ENCODE results near the gene GRAMD1C. TPM values are rescaled to one million over a fixed set of nuclear protein-coding genes. Genes with fewer than 3 reads are reported as not detected.
A peak's percentile ranks its signal among the peaks of the same experiment; 100 is the strongest.

GRAMD1C gene
- total RNA-seq, result 0.76 TPM
- 8.6 TPM for polyA plus RNA-seq
- long read RNA-seq, donor 1, result 0 reads
- long read RNA-seq, donor 2, result 0 reads
- long read RNA-seq, donor 3, result 0 reads
- long read RNA-seq, donor 4, result 0 reads
- long read RNA-seq, donor 5, result 0 reads
- long read RNA-seq, donor 6, result 0 reads
- long read RNA-seq, donor 7, result 0 reads
- long read RNA-seq, donor 8, result 0 reads
- long read RNA-seq, donor 9, result 0 reads
- long read RNA-seq, donor 10, result 0 reads

- Histone ChIP-seq H3K27me3 (ENCODE audit: control insufficient read depth in 2 of 2, insufficient read depth in 1 of 2, low read length in 1 of 2) (no peaks in the 10 kb centered on the region), H3K27ac (ENCODE audit: low read depth in 1 of 2, low read length in 1 of 2) (no peak within 1 kb of the TSS), H3K9me3 (ENCODE audit: control insufficient read depth in 2 of 2, insufficient read depth in 1 of 2, low read length in 1 of 2) (no peaks in the 10 kb centered on the region), H3K4me1 (ENCODE audit: control insufficient read depth in 2 of 2, insufficient read depth in 2 of 2, low read length in 2 of 2) (peaks cover 5 to 7% of the 10 kb centered on the region in 2 donors), H3K36me3 (ENCODE audit: control insufficient read depth in 2 of 2, insufficient read depth in 2 of 2, low read length in 1 of 2) (no peaks in the 10 kb centered on the region), H3K4me3 (ENCODE audit: low read length in 2 of 2) (peak within 1 kb of the TSS; percentile 51 to 60)
- WGBS, result under 1% methylated on average over 48 of the region's 48 CpGs
- DNase-seq (ENCODE audit: low read depth in 6 of 9, low spot score in 9 of 9), result peak; percentile 55 to 91 (median 83)
These were observed at the start of gene GRAMD1C for GRCh38 chr3:113838631-113839209. Gene GRAMD1C, plus strand, starts transcription at chr3:113838788. Its CDS starts 122 bp downstream, at chr3:113838910.

DNA sequence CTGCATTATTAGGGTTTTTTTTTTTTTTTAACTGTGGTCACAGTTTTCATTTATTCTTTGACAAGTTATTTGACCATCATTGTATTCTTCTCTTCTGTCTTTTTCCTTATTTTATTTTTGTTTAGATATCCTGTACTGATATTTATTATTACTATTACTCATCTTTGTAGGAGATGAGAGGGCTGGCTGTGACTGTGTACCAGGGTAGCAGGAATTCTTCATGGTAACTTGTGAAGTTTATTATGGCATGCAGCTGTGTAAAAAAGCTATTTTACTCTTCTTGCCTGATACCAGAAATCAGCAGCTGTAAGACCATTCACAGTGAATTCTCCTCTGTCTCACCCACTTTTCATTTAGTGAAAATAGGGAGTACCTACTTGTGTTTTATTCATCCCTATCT, 47.2 kb upstream of the GRAMD1C start:
- H3K36me3 ChIP-seq (ENCODE audit: control insufficient read depth in 2 of 2, insufficient read depth in 2 of 2, low read length in 1 of 2), result peaks cover 21 to 35% of the 10 kb centered on the region in 2 donors
- no peaks in the 10 kb centered on the region for H3K4me1 ChIP-seq (ENCODE audit: control insufficient read depth in 2 of 2, insufficient read depth in 2 of 2, low read length in 2 of 2)
- H3K4me3 ChIP-seq (ENCODE audit: low read length in 2 of 2), result no peak overlapping the region
- no peaks in the 10 kb centered on the region for H3K27me3 ChIP-seq (ENCODE audit: control insufficient read depth in 2 of 2, insufficient read depth in 1 of 2, low read length in 1 of 2)
- H3K27ac ChIP-seq (ENCODE audit: low read depth in 1 of 2, low read length in 1 of 2), result no peak overlapping the region
- DNase-seq (ENCODE audit: low read depth in 6 of 9, low spot score in 9 of 9), result no peak
- H3K9me3 ChIP-seq (ENCODE audit: control insufficient read depth in 2 of 2, insufficient read depth in 1 of 2, low read length in 1 of 2), result no peaks in the 10 kb centered on the region

DNA sequence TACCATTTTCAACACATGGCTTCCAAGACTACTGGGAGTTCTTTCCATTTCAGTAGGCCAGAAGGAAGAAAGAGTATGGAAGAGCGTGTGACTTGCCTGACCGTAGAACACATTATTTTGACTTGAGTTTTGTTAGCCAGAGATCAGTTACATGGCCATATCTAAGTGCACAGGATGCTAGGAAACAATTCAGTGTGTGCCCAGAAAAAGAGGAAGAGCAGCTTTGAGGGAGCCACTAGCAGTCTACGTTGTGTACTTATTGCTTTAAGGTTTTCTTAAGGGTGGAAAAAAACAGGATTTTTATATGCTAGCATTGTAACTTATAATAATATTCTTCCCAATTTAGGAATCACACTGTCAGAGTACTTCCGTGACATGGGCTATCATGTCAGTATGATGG, 44.1 kb upstream of the GRAMD1C start:
- Histone ChIP-seq H3K27ac (ENCODE audit: low read depth in 1 of 2, low read length in 1 of 2) (no peak overlapping the region), H3K4me3 (ENCODE audit: low read length in 2 of 2) (no peak overlapping the region), H3K27me3 (ENCODE audit: control insufficient read depth in 2 of 2, insufficient read depth in 1 of 2, low read length in 1 of 2) (no peaks in the 10 kb centered on the region), H3K4me1 (ENCODE audit: control insufficient read depth in 2 of 2, insufficient read depth in 2 of 2, low read length in 2 of 2) (no peaks in the 10 kb centered on the region), H3K9me3 (ENCODE audit: control insufficient read depth in 2 of 2, insufficient read depth in 1 of 2, low read length in 1 of 2) (no peaks in the 10 kb centered on the region), H3K36me3 (ENCODE audit: control insufficient read depth in 2 of 2, insufficient read depth in 2 of 2, low read length in 1 of 2) (peaks cover 17 to 20% of the 10 kb centered on the region in 2 donors)
- 91% methylated on average over 4 of the region's 4 CpGs for WGBS
- no peak for DNase-seq (ENCODE audit: low read depth in 6 of 9, low spot score in 9 of 9)

- H3K27ac ChIP-seq (ENCODE audit: low read depth in 1 of 2, low read length in 1 of 2), result no peak overlapping the region
- no peak overlapping the region for H3K4me3 ChIP-seq (ENCODE audit: low read length in 2 of 2)
- H3K27me3 ChIP-seq (ENCODE audit: control insufficient read depth in 2 of 2, insufficient read depth in 1 of 2, low read length in 1 of 2), result no peaks in the 10 kb centered on the region
- H3K9me3 ChIP-seq (ENCODE audit: control insufficient read depth in 2 of 2, insufficient read depth in 1 of 2, low read length in 1 of 2), result no peaks in the 10 kb centered on the region
- WGBS, result 99% methylated on average over 4 of the region's 4 CpGs
- H3K4me1 ChIP-seq (ENCODE audit: control insufficient read depth in 2 of 2, insufficient read depth in 2 of 2, low read length in 2 of 2), result no peaks in the 10 kb centered on the region
- H3K36me3 ChIP-seq (ENCODE audit: control insufficient read depth in 2 of 2, insufficient read depth in 2 of 2, low read length in 1 of 2), result peaks cover 16 to 22% of the 10 kb centered on the region in 2 donors
- no peak for DNase-seq (ENCODE audit: low read depth in 6 of 9, low spot score in 9 of 9)
These were observed 42.9 kb upstream of the GRAMD1C start for GRCh38 chr3:113795693-113796092.

GRCh38 chr3:113802795-113803455, 35.7 kb upstream of the GRAMD1C start:
- Histone ChIP-seq H3K27me3 (ENCODE audit: control insufficient read depth in 2 of 2, insufficient read depth in 1 of 2, low read length in 1 of 2) (no peaks in the 10 kb centered on the region), H3K27ac (ENCODE audit: low read depth in 1 of 2, low read length in 1 of 2) (no peak overlapping the region), H3K9me3 (ENCODE audit: control insufficient read depth in 2 of 2, insufficient read depth in 1 of 2, low read length in 1 of 2) (no peaks in the 10 kb centered on the region), H3K4me1 (ENCODE audit: control insufficient read depth in 2 of 2, insufficient read depth in 2 of 2, low read length in 2 of 2) (no peaks in the 10 kb centered on the region), H3K36me3 (ENCODE audit: control insufficient read depth in 2 of 2, insufficient read depth in 2 of 2, low read length in 1 of 2) (peaks cover 27 to 41% of the 10 kb centered on the region in 2 donors), H3K4me3 (ENCODE audit: low read length in 2 of 2) (no peak overlapping the region)
- no peak for DNase-seq (ENCODE audit: low read depth in 6 of 9, low spot score in 9 of 9)
- over 99% methylated on average over 3 of the region's 3 CpGs for WGBS

DNA sequence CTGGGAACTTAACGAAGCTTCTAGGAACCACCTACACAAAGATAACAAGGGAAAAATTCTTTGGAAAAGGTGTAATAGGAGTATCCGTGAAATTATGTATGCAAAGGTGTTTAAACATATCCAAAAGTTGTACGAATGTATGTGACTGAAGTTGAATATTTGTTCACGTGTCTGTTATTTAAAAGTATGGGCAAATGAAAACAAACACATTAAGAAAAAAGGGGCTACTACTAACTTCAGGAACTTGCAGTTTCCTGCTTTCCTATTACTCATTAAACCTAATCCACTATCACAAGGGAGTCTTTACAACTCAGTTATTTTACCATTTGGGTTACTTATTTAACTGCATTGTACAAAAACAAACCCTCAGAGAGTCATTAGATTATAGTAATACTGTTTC, 33.9 kb upstream of the GRAMD1C start:
- no peaks in the 10 kb centered on the region for H3K27me3 ChIP-seq (ENCODE audit: control insufficient read depth in 2 of 2, insufficient read depth in 1 of 2, low read length in 1 of 2)
- peaks cover 24 to 46% of the 10 kb centered on the region in 2 donors for H3K36me3 ChIP-seq (ENCODE audit: control insufficient read depth in 2 of 2, insufficient read depth in 2 of 2, low read length in 1 of 2)
- H3K27ac ChIP-seq (ENCODE audit: low read depth in 1 of 2, low read length in 1 of 2), result no peak overlapping the region
- H3K9me3 ChIP-seq (ENCODE audit: control insufficient read depth in 2 of 2, insufficient read depth in 1 of 2, low read length in 1 of 2), result no peaks in the 10 kb centered on the region
- DNase-seq (ENCODE audit: low read depth in 6 of 9, low spot score in 9 of 9), result no peak
- 97% methylated on average over 4 of the region's 4 CpGs for WGBS
- H3K4me1 ChIP-seq (ENCODE audit: control insufficient read depth in 2 of 2, insufficient read depth in 2 of 2, low read length in 2 of 2), result no peaks in the 10 kb centered on the region
- H3K4me3 ChIP-seq (ENCODE audit: low read length in 2 of 2), result no peak overlapping the region

- Histone ChIP-seq H3K4me1 (ENCODE audit: control insufficient read depth in 2 of 2, insufficient read depth in 2 of 2, low read length in 2 of 2) (no peaks in the 10 kb centered on the region), H3K4me3 (ENCODE audit: low read length in 2 of 2) (no peak overlapping the region), H3K27ac (ENCODE audit: low read depth in 1 of 2, low read length in 1 of 2) (no peak overlapping the region), H3K27me3 (ENCODE audit: control insufficient read depth in 2 of 2, insufficient read depth in 1 of 2, low read length in 1 of 2) (no peaks in the 10 kb centered on the region), H3K36me3 (ENCODE audit: control insufficient read depth in 2 of 2, insufficient read depth in 2 of 2, low read length in 1 of 2) (peaks cover 19 to 47% of the 10 kb centered on the region in 2 donors), H3K9me3 (ENCODE audit: control insufficient read depth in 2 of 2, insufficient read depth in 1 of 2, low read length in 1 of 2) (no peaks in the 10 kb centered on the region)
- WGBS, result 97% methylated on average over 3 of the region's 3 CpGs
- DNase-seq (ENCODE audit: low read depth in 6 of 9, low spot score in 9 of 9), result no peak
These were observed 33.3 kb upstream of the GRAMD1C start for GRCh38 chr3:113805249-113805648.

- Histone ChIP-seq H3K27me3 (ENCODE audit: control insufficient read depth in 2 of 2, insufficient read depth in 1 of 2, low read length in 1 of 2) (no peaks in the 10 kb centered on the region), H3K27ac (ENCODE audit: low read depth in 1 of 2, low read length in 1 of 2) (no peak overlapping the region), H3K4me3 (ENCODE audit: low read length in 2 of 2) (no peak overlapping the region), H3K9me3 (ENCODE audit: control insufficient read depth in 2 of 2, insufficient read depth in 1 of 2, low read length in 1 of 2) (no peaks in the 10 kb centered on the region), H3K36me3 (ENCODE audit: control insufficient read depth in 2 of 2, insufficient read depth in 2 of 2, low read length in 1 of 2) (peaks cover under 1 to 17% of the 10 kb centered on the region in 2 donors), H3K4me1 (ENCODE audit: control insufficient read depth in 2 of 2, insufficient read depth in 2 of 2, low read length in 2 of 2) (no peaks in the 10 kb centered on the region)
- DNase-seq (ENCODE audit: low read depth in 6 of 9, low spot score in 9 of 9), result no peak
- WGBS, result 93% methylated on average over 3 of the region's 3 CpGs
These were observed 25.7 kb upstream of the GRAMD1C start for GRCh38 chr3:113812854-113813253.

DNA sequence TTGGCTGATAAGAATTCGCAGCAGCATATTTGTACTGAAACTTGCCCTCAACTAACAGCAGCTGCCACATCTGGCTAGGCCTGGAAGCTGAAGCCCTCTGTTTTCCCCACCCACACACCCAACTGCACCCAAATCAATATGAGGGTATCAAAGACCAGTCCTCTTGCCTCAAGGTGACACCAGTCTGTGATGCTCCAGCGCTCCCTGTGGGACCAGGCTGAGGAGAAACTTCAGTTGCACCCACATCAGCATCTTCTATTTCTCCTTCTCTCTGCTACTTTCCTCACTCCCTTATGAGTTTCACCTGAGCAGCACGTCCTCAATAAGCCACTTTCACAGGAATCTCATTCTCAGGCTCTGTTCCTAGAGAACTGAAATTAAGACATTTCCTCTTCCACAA, 18.7 kb upstream of the GRAMD1C start:
- H3K36me3 ChIP-seq (ENCODE audit: control insufficient read depth in 2 of 2, insufficient read depth in 2 of 2, low read length in 1 of 2), result no peaks in the 10 kb centered on the region
- H3K4me1 ChIP-seq (ENCODE audit: control insufficient read depth in 2 of 2, insufficient read depth in 2 of 2, low read length in 2 of 2), result no peaks in the 10 kb centered on the region
- no peak overlapping the region for H3K27ac ChIP-seq (ENCODE audit: low read depth in 1 of 2, low read length in 1 of 2)
- no peaks in the 10 kb centered on the region for H3K9me3 ChIP-seq (ENCODE audit: control insufficient read depth in 2 of 2, insufficient read depth in 1 of 2, low read length in 1 of 2)
- DNase-seq (ENCODE audit: low read depth in 6 of 9, low spot score in 9 of 9), result no peak
- 84% methylated on average over 3 of the region's 3 CpGs for WGBS
- H3K27me3 ChIP-seq (ENCODE audit: control insufficient read depth in 2 of 2, insufficient read depth in 1 of 2, low read length in 1 of 2), result no peaks in the 10 kb centered on the region
- H3K4me3 ChIP-seq (ENCODE audit: low read length in 2 of 2), result no peak overlapping the region
